ENCODE measurements around the gene FOXM1. TPM values are rescaled to one million over a fixed set of nuclear protein-coding genes. Genes with fewer than 3 reads are reported as not detected.

The FOXM1 gene
- total and polyA plus RNA-seq, 2 of the 13 experiments (the other 11 are each of a cell fraction or from before 2014, with no cell fraction given), result 17.1 to 25.9 TPM

GRCh38 chr12:2812290-2813213 is 64.4 kb downstream of the FOXM1 start, which contains the start of gene ITFG2 (continued):
- TF ChIP-seq ZNF318 (CRISPR knock-in tag; IDR thresholded peaks at IDR 0.05) (peak; percentile 80; the same call in 1 of the 2 replicates), ZNF251 (CRISPR knock-in tag; IDR thresholded peaks at IDR 0.05) (peak; percentile 87; the same call in 1 of the 2 replicates), ZNF282 (IDR thresholded peaks at IDR 0.05; ENCODE audit: partially characterized antibody) (no peak), CTCF (CRISPR knock-in tag; IDR thresholded peaks at IDR 0.05) (0 out of 2 replicates have a peak, but pooled peaks have one; percentile 7), ATF4 (CRISPR knock-in tag; IDR thresholded peaks at IDR 0.05) (peak in 1 of 2 experiments; percentile 56; a peak in 2 of 4 replicates), JDP2 (CRISPR knock-in tag; IDR thresholded peaks at IDR 0.05; ENCODE audit: borderline replicate concordance) (no peak), PHB2 (IDR thresholded peaks at IDR 0.05; ENCODE audit: partially characterized antibody) (no peak), JUND (CRISPR knock-in tag; IDR thresholded peaks at IDR 0.05) (peak; percentile 55; the same call in 1 of the 2 replicates), ATF7 (IDR thresholded peaks at IDR 0.05) (peak; percentile 83), ATF7 (CRISPR knock-in tag; IDR thresholded peaks at IDR 0.05) (peak; percentile 93), BRCA1 (CRISPR knock-in tag; IDR thresholded peaks at IDR 0.05) (no peak), UBTF (CRISPR knock-in tag; IDR thresholded peaks at IDR 0.05) (peak; percentile 70), SIN3B (IDR thresholded peaks at IDR 0.05; ENCODE audit: low read length) (no peak), ZNF33A (CRISPR knock-in tag; IDR thresholded peaks at IDR 0.05; ENCODE audit: borderline replicate concordance) (no peak), ZNF17 (CRISPR knock-in tag; IDR thresholded peaks at IDR 0.05) (no peak)
